GM23338 (cell line): ENCODE measurements around the gene FAM47E. TPM values are rescaled to one million over a fixed set of nuclear protein-coding genes. Genes with fewer than 3 reads are reported as not detected.

Source experiments
- ATAC-seq: fragments of 200-7000 bp; cut with Tn5 transposase; 3 replicates; pipeline ENCODE4 v1.9.1; 2020
- DNase-seq: peaks from one replicate; pipeline ENCODE4 v3.0.0-alpha.2; 2015; ENCODE audit warnings: low spot score
- H2AFZ ChIP-seq: fragments of 200-600 bp; sonication (generic); 2 replicates; pipeline ENCODE4 v1.8.0; 2016; ENCODE audit warnings: antibody characterized with exemption, mild to moderate bottlenecking, moderate library complexity
- H3F3A ChIP-seq: fragments of 200-600 bp; sonication (generic); replicated peaks from 2 replicates; pipeline ENCODE4 v1.8.0; 2017; ENCODE audit warnings: antibody characterized with exemption, mixed run types, low read depth
- H3K27ac ChIP-seq: fragments of 200-600 bp; sonication (generic); 2 replicates; pipeline ENCODE4 v1.6.1; 2016; ENCODE audit warnings: low read depth
- H3K27me3 ChIP-seq: fragments of 200-600 bp; sonication (generic); 2 replicates; pipeline ENCODE4 v1.8.0; 2016; ENCODE audit warnings: mild to moderate bottlenecking, mixed run types, moderate library complexity; ENCODE audit not compliant: insufficient read depth
- H3K36me3 ChIP-seq: fragments of 200-600 bp; sonication (generic); 2 replicates; pipeline ENCODE4 v1.8.0; 2016; ENCODE audit warnings: mild to moderate bottlenecking; ENCODE audit not compliant: insufficient read depth
- H3K4me1 ChIP-seq: fragments of 200-600 bp; sonication (generic); 2 replicates; pipeline ENCODE4 v1.8.0; 2016; ENCODE audit warnings: mild to moderate bottlenecking, moderate library complexity; ENCODE audit not compliant: insufficient read depth
- H3K4me2 ChIP-seq: fragments of 200-600 bp; sonication (generic); 2 replicates; pipeline ENCODE4 v1.7.1; 2017; ENCODE audit warnings: mixed run types
- H3K4me3 ChIP-seq: fragments of 200-600 bp; sonication (generic); 2 replicates; pipeline ENCODE4 v1.6.1; 2016; ENCODE audit warnings: mixed run types
- H3K79me2 ChIP-seq: fragments of 200-600 bp; sonication (generic); replicated peaks from 2 replicates; pipeline ENCODE4 v1.8.0; 2017; ENCODE audit warnings: mild to moderate bottlenecking; ENCODE audit not compliant: insufficient read depth
- H3K9me2 ChIP-seq: fragments of 200-600 bp; sonication (generic); 2 replicates; pipeline ENCODE4 v1.8.0; 2017; ENCODE audit not compliant: insufficient read depth
- H4K20me1 ChIP-seq: fragments of 200-600 bp; sonication (generic); replicated peaks from 2 replicates; pipeline ENCODE4 v1.8.0; 2017; ENCODE audit warnings: mild to moderate bottlenecking; ENCODE audit not compliant: insufficient read depth
- H3K27ac Mint-ChIP-seq: 2 replicates; pipeline ENCODE4 v1.8.0; 2020; ENCODE audit warnings: inconsistent platforms, mild to moderate bottlenecking, moderate library complexity, mixed read lengths
- H3K27me3 Mint-ChIP-seq: 3 replicates; pipeline ENCODE4 v1.8.0; 2022; ENCODE audit warnings: low read depth, mild to moderate bottlenecking, moderate library complexity, mixed read lengths, inconsistent platforms; ENCODE audit not compliant: insufficient read depth, poor library complexity
- H3K36me3 Mint-ChIP-seq: 3 replicates; pipeline ENCODE4 v1.8.0; 2021; ENCODE audit warnings: low read depth, mild to moderate bottlenecking, inconsistent platforms, moderate library complexity, mixed read lengths
- H3K4me1 Mint-ChIP-seq: 3 replicates; pipeline ENCODE4 v1.8.0; 2020; ENCODE audit warnings: mild to moderate bottlenecking, inconsistent platforms, mixed read lengths
- H3K4me3 Mint-ChIP-seq: 3 replicates; pipeline ENCODE4 v1.8.0; 2021; ENCODE audit warnings: moderate library complexity, mild to moderate bottlenecking, inconsistent platforms, mixed read lengths
- H3K9me3 Mint-ChIP-seq: 3 replicates; pipeline ENCODE4 v1.8.0; 2020; ENCODE audit warnings: moderate library complexity, mild to moderate bottlenecking, inconsistent platforms, mixed read lengths
- POLR2AphosphoS5 ChIP-seq: IDR thresholded peaks from 2 replicates; pipeline ENCODE4 v1.6.1; 2016; ENCODE audit warnings: antibody characterized with exemption, low read depth
- REST ChIP-seq: IDR thresholded peaks from one replicate; pipeline ENCODE4 v1.6.1; 2018; ENCODE audit warnings: antibody characterized with exemption; ENCODE audit not compliant: unreplicated experiment
- ZNF462 ChIP-seq: fragments of 250-450 bp; sonication (Bioruptor Pico); IDR thresholded peaks from 2 replicates; pipeline ENCODE4 v1.5.0; 2020; ENCODE audit warnings: mild to moderate bottlenecking, moderate library complexity
- polyA plus RNA-seq: library from polyadenylated mRNA; unstranded; fragments of >200 nt; fragmentation: Nextera tagmentation; extraction: Ambion mirVana; gene quantifications from 2 replicates; pipeline ENCODE4 v1.2.1, GENCODE V29; 2016
- total RNA-seq: library from RNA; depleted of rRNA; stranded (reverse); fragments of >200 nt; shearing (Covaris generic); gene quantifications from 2 replicates; pipeline ENCODE4 v1.2.3, GENCODE V29; 2014

Gene FAM47E
- total and polyA plus RNA-seq, 2 experiments from 2014 or later = 0.66 to 2.3 TPM

GRCh38 chr4:76253511-76253910, 2.0 kb downstream of the FAM47E start:
- Mint-ChIP-seq H3K4me1 (peaks cover 13% of the 10 kb centered on the region), H3K27ac (no peak overlapping the region), H3K4me3 (no peak overlapping the region), H3K9me3 (no peaks in the 10 kb centered on the region; the same call in 2 of the 3 replicates), H3K36me3 (no peaks in the 10 kb centered on the region), H3K27me3 (peaks cover 26% of the 10 kb centered on the region)
- Histone ChIP-seq H3K27me3 (peaks cover 35% of the 10 kb centered on the region), H3K27ac (no peak overlapping the region), H3F3A (0 out of 2 replicates have a peak, but pooled peaks cover 3% of the 10 kb centered on the region), H3K9me2 (peaks cover 6% of the 10 kb centered on the region; the same call in 1 of the 2 replicates), H3K36me3 (no peaks in the 10 kb centered on the region), H2AFZ (no peak overlapping the region), H3K79me2 (no peaks in the 10 kb centered on the region), H3K4me1 (peaks cover 16% of the 10 kb centered on the region), H3K4me2 (no peak overlapping the region), H3K4me3 (no peak overlapping the region), H4K20me1 (no peaks in the 10 kb centered on the region)
- no peak for DNase-seq
- no peak for ATAC-seq
- TF ChIP-seq POLR2AphosphoS5 (no peak), ZNF462 (CRISPR knock-in tag) (no peak), REST (no peak)
